SK-N-SH (cell line): ENCODE measurements around the gene SCN7A. TPM values are rescaled to one million over a fixed set of nuclear protein-coding genes. Genes with fewer than 3 reads are reported as not detected.

Experiments
- CTCF ChIA-PET: fragments of 300-600, 350-600 bp; formaldehyde crosslinking; extraction: SDS; loops from one replicate; lab custom pipeline; 2021; lab: Yijun Ruan, JAX
- POLR2A ChIA-PET: fragments of 350-600 bp; sonication (Branson Sonifier 250); formaldehyde crosslinking; extraction: SDS; loops from one replicate; lab custom pipeline; 2020; ENCODE audit warnings: antibody characterized with exemption, inconsistent platforms; lab: Yijun Ruan, JAX
- DNase-seq: peaks from one replicate; pipeline ENCODE4 v3.0.0; 2012
- H2AFZ ChIP-seq: fragments of 200-600 bp; sonication (generic); 2 replicates; pipeline ENCODE4 v1.8.1; 2016; ENCODE audit warnings: antibody characterized with exemption, mild to moderate bottlenecking, low read depth
- H3F3A ChIP-seq: fragments of 200-600 bp; sonication (generic); replicated peaks from 2 replicates; pipeline ENCODE3; 2016; ENCODE audit warnings: antibody characterized with exemption, mild to moderate bottlenecking; ENCODE audit not compliant: insufficient read depth
- H3K27ac ChIP-seq, 2 experiments: fragments of 200-500 bp in 1 of 2; fragments of 200-600 bp in 1 of 2; sonication (Bioruptor generic) in 1 of 2; sonication (generic), shearing (Covaris generic) in 1 of 2; 2 replicates each; pipeline versions ENCODE4 v1.5.1 to v1.6.1; 2014 to 2016; ENCODE audit warnings: low read depth in 2 of 2, inconsistent platforms in 1 of 2, low read length in 1 of 2, mild to moderate bottlenecking in 1 of 2, mixed read lengths in 1 of 2
- H3K27me3 ChIP-seq: fragments of 200-600 bp; sonication (generic), shearing (Covaris generic); 2 replicates; pipeline ENCODE4 v1.6.1; 2016; ENCODE audit warnings: mixed run types; ENCODE audit not compliant: insufficient read depth
- H3K36me3 ChIP-seq, 2 experiments: fragments of 200-500 bp in 1 of 2; fragments of 200-600 bp in 1 of 2; sonication (Bioruptor generic) in 1 of 2; sonication (generic) in 1 of 2; replicated peaks in 1 of 2; 2 replicates each; pipeline versions ENCODE3 to v1.5.1; 2014 to 2016; ENCODE audit warnings: low read length in 1 of 2, mild to moderate bottlenecking in 1 of 2; ENCODE audit not compliant: insufficient read depth in 2 of 2, control insufficient read depth in 1 of 2
- H3K4me1 ChIP-seq, 2 experiments: fragments of 200-500 bp in 1 of 2; fragments of 200-600 bp in 1 of 2; sonication (Bioruptor generic) in 1 of 2; sonication (generic), shearing (Covaris generic) in 1 of 2; 2 replicates each; pipeline versions ENCODE4 v1.5.1 to v1.6.1; 2014 to 2016; ENCODE audit warnings: low read depth in 1 of 2, low read length in 1 of 2, mixed run types in 1 of 2; ENCODE audit not compliant: insufficient read depth in 2 of 2, control insufficient read depth in 1 of 2
- H3K4me2 ChIP-seq: fragments of 200-600 bp; sonication (generic), shearing (Covaris generic); 2 replicates; pipeline ENCODE4 v1.6.1; 2017; ENCODE audit warnings: mixed run types
- H3K4me3 ChIP-seq, 2 experiments: fragments of 200-500 bp in 1 of 2; fragments of 200-600 bp in 1 of 2; sonication (Bioruptor generic) in 1 of 2; sonication (generic), shearing (Covaris generic) in 1 of 2; 2 replicates each; pipeline versions ENCODE4 v1.5.1 to v1.8.1; 2014 to 2016; ENCODE audit warnings: low read depth in 2 of 2, inconsistent platforms in 1 of 2, low read length in 1 of 2, mild to moderate bottlenecking in 1 of 2, mixed read lengths in 1 of 2, moderate library complexity in 1 of 2
- H3K79me2 ChIP-seq: fragments of 200-600 bp; sonication (generic); 2 replicates; pipeline ENCODE4 v1.8.1; 2017; ENCODE audit warnings: mild to moderate bottlenecking; ENCODE audit not compliant: insufficient read depth
- H3K9ac ChIP-seq: fragments of 200-600 bp; sonication (generic); 2 replicates; pipeline ENCODE4 v1.6.1; 2017; ENCODE audit warnings: mixed run types
- H3K9me2 ChIP-seq: fragments of 200-600 bp; sonication (generic); 2 replicates; pipeline ENCODE4 v1.6.1; 2017; ENCODE audit warnings: mixed run types
- H3K9me3 ChIP-seq: fragments of 200-600 bp; sonication (generic); 2 replicates; pipeline ENCODE4 v1.6.1; 2017; ENCODE audit warnings: mixed run types, mild to moderate bottlenecking, moderate library complexity
- H4K20me1 ChIP-seq: fragments of 200-600 bp; sonication (generic); 2 replicates; pipeline ENCODE4 v1.6.1; 2017; ENCODE audit warnings: mild to moderate bottlenecking, mixed run types; ENCODE audit not compliant: insufficient read depth
- CHD2 ChIP-seq: fragments of 150-350 bp; IDR thresholded peaks from 2 replicates; pipeline ENCODE4 v1.6.1; 2018; ENCODE audit warnings: low read length; ENCODE audit not compliant: partially characterized antibody
- CTCF ChIP-seq: fragments of 200-600 bp; sonication (generic); IDR thresholded peaks from 2 replicates; pipeline ENCODE4 v1.6.1; 2017; ENCODE audit warnings: antibody characterized with exemption, mild to moderate bottlenecking, moderate library complexity
- ELF1 ChIP-seq: IDR thresholded peaks from 2 replicates; pipeline ENCODE4 v1.4.0; 2012
- EP300 ChIP-seq, 2 experiments: IDR thresholded peaks; 2 replicates each; pipeline versions ENCODE4 v1.4.0 to v1.6.1; 2012; ENCODE audit warnings: borderline replicate concordance in 1 of 2, low read depth in 1 of 2, low read length in 1 of 2
- EZH2phosphoT487 ChIP-seq: fragments of 200-600 bp; sonication (generic); IDR thresholded peaks from 2 replicates; pipeline ENCODE4 v1.6.1; 2017; ENCODE audit warnings: low read depth, mixed run types, mild to moderate bottlenecking, antibody characterized with exemption, moderate library complexity, borderline replicate concordance
- FOSL2 ChIP-seq: IDR thresholded peaks from 2 replicates; pipeline ENCODE4 v1.4.0; 2012; ENCODE audit warnings: low read depth, mild to moderate bottlenecking, moderate library complexity, borderline replicate concordance
- FOXJ3 ChIP-seq: sonication (generic); formaldehyde crosslinking; IDR thresholded peaks from 2 replicates; pipeline ENCODE4 v1.5.1; 2020; ENCODE audit warnings: mild to moderate bottlenecking, missing genetic modification reagents
- FOXM1 ChIP-seq: IDR thresholded peaks from 2 replicates; pipeline ENCODE4 v1.4.0; 2012; ENCODE audit warnings: low read depth, mild to moderate bottlenecking
- GABPA ChIP-seq: IDR thresholded peaks from 2 replicates; pipeline ENCODE4 v1.4.0; 2012; ENCODE audit warnings: low read depth, mild to moderate bottlenecking
- GATA2 ChIP-seq: sonication (generic); formaldehyde crosslinking; IDR thresholded peaks from 2 replicates; pipeline ENCODE4 v1.5.0; 2020; ENCODE audit warnings: mild to moderate bottlenecking, missing genetic modification reagents
- IRF3 ChIP-seq: fragments of 150-350 bp; IDR thresholded peaks from 2 replicates; pipeline ENCODE4 v1.6.1; 2016; ENCODE audit warnings: mild to moderate bottlenecking, low read depth, low read length
- JUND ChIP-seq: IDR thresholded peaks from 2 replicates; pipeline ENCODE4 v1.4.0; 2012
- NRF1 ChIP-seq: IDR thresholded peaks from 2 replicates; pipeline ENCODE4 v1.6.1; 2012; ENCODE audit warnings: low read depth, mild to moderate bottlenecking, low read length
- PBX3 ChIP-seq: IDR thresholded peaks from 2 replicates; pipeline ENCODE4; 2012
- POLR2AphosphoS5 ChIP-seq: IDR thresholded peaks from 2 replicates; pipeline ENCODE4 v1.6.1; 2012; ENCODE audit warnings: low read depth, low read length
- RAD21 ChIP-seq: IDR thresholded peaks from 2 replicates; pipeline ENCODE4 v1.6.1; 2012; ENCODE audit warnings: mild to moderate bottlenecking, low read length
- RXRA ChIP-seq: IDR thresholded peaks from 2 replicates; pipeline ENCODE4 v1.4.0; 2012; ENCODE audit warnings: low read depth, mild to moderate bottlenecking, borderline replicate concordance
- SIN3A ChIP-seq: IDR thresholded peaks from 2 replicates; pipeline ENCODE4 v1.6.1; 2012; ENCODE audit warnings: low read depth, mild to moderate bottlenecking, low read length, moderate library complexity, borderline replicate concordance
- SMC3 ChIP-seq: IDR thresholded peaks from 2 replicates; pipeline ENCODE4 v1.6.1; 2012; ENCODE audit warnings: low read depth, low read length, improper control_type of control experiment
- TAF1 ChIP-seq: IDR thresholded peaks from 2 replicates; pipeline ENCODE4 v1.6.1; 2012; ENCODE audit warnings: low read depth, mild to moderate bottlenecking, low read length, moderate library complexity, borderline replicate concordance
- TEAD4 ChIP-seq: IDR thresholded peaks from 2 replicates; pipeline ENCODE4 v1.4.0; 2012; ENCODE audit warnings: mild to moderate bottlenecking, borderline replicate concordance; ENCODE audit not compliant: insufficient read depth
- YY1 ChIP-seq: IDR thresholded peaks from 2 replicates; pipeline ENCODE4 v1.4.0; 2012; ENCODE audit warnings: low read depth, mild to moderate bottlenecking
- WGBS: methylation state at CpG from one replicate; pipeline ENCODE4 v1.1.6; 2017; ENCODE audit warnings: low lambda C conversion rate; 5-methylcytosine and 5-hydroxymethylcytosine counted together
- polyA plus RNA-seq, 3 experiments: library from polyadenylated mRNA; depleted of rRNA; stranded (reverse); fragments of >200 nt; gene quantifications; 2 replicates each; pipeline ENCODE4 v1.2.3, GENCODE V29; 2012
- TF ChIP-seq, protein P1 (sequence below): IDR thresholded peaks from 2 replicates; pipeline ENCODE4 v1.4.0; 2012; ENCODE audit warnings: low read depth, borderline replicate concordance
- TF ChIP-seq, protein P2 (sequence below): IDR thresholded peaks from 2 replicates; pipeline ENCODE4 v1.6.1; 2012; ENCODE audit warnings: mild to moderate bottlenecking, low read depth, low read length, moderate library complexity

Gene SCN7A
- polyA plus RNA-seq, 1 of the 3 experiments (the other 2 are of a cell fraction) = 0.02 TPM

DNA sequence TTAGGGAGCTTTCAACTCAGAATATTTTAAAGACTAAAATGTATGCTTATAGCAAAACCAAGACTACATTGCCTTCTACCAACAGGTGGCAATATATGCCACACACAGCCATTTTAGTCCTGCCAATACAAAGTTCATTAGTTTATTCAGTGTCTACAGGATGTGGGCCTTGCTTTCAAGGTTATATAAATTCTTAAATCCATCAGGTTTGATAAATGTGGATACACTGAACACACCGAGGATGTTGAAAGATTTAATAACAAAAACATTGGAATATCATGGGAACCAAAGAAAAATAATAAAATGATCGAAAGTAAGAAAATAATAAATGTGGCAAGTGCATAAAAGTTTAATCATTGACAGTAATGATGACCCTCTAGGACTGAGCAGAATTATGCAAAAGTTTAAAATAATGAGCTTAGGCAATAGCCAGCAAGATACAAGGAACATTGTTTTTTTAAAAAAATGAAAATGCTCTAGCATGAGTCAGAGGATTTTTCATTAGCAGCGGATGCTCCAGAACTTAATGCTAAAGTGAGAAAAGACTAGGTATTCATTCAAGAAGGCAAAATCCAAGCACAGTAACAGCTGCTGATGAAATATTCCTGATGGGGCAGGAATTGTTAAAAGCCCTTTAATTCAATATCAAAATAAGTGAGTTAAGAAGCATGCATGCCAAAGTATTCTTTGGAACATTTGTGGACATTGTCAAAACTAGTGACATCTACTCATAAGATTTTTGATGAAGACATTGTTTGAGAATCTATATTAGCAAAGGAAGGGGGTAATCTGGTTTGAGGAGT is 132.5 kb downstream of the SCN7A start:
- H3K9ac ChIP-seq = no peak overlapping the region; the same call in 1 of the 2 replicates
- no peaks in the 10 kb centered on the region for H4K20me1 ChIP-seq
- H3K4me1 ChIP-seq = peaks cover 3 to 11% of the 10 kb centered on the region in 2 experiments; a peak in 3 of 4 replicates
- H3K9me3 ChIP-seq = no peaks in the 10 kb centered on the region
- 44% methylated on average over 3 of the region's 3 CpGs for WGBS
- H3K27ac ChIP-seq = peak overlapping the region; percentile 53 to 66
- no peaks in the 10 kb centered on the region for H3K9me2 ChIP-seq
- CTCF ChIA-PET = interaction anchor here (0.6 to 2.7 kb wide), 29 partner anchors 8 to 304 kb away, joined by 3 to 27 read pairs (median 4); partner anchors contain the start of gene SCN9A
- peak; percentile 22 for DNase-seq
- no peaks in the 10 kb centered on the region for H3K27me3 ChIP-seq
- H3F3A ChIP-seq = peaks cover 7% of the 10 kb centered on the region
- H3K36me3 ChIP-seq = peaks cover 0 to 5% of the 10 kb centered on the region in 2 experiments
- H2AFZ ChIP-seq = peak overlapping the region; percentile 64
- H3K79me2 ChIP-seq = peaks cover 24% of the 10 kb centered on the region
- H3K4me2 ChIP-seq = peak overlapping the region; percentile 42
- POLR2A ChIA-PET = interaction anchor here (1.3 kb wide), 1 partner anchor 14 kb away, joined by 3 read pairs; the partner anchor contains the start of gene SCN9A
- H3K4me3 ChIP-seq = no peak overlapping the region
- TF ChIP-seq POLR2AphosphoS5 (no peak), JUND (no peak; the same call in 1 of the 2 replicates), GATA2 (CRISPR knock-in tag) (no peak), RXRA (no peak), NRF1 (no peak), SMC3 (peak; percentile 54), RAD21 (peak; percentile 79), PBX3 (no peak), TEAD4 (no peak), SIN3A (no peak), TAF1 (no peak), IRF3 (no peak), CTCF (peak; percentile 87), FOXJ3 (CRISPR knock-in tag) (no peak), FOSL2 (peak; percentile 44; the same call in 1 of the 2 replicates), YY1 (peak; percentile 38; the same call in 1 of the 2 replicates), FOXM1 (no peak), GABPA (no peak), EP300 (IDR thresholded peaks at IDR 0.05; ENCODE audit: borderline replicate concordance in 1 of 2, low read depth in 1 of 2, low read length in 1 of 2) (no peak), ELF1 (no peak), CHD2 (no peak), EZH2phosphoT487 (no peak)
- TF ChIP-seq, protein P1, sequence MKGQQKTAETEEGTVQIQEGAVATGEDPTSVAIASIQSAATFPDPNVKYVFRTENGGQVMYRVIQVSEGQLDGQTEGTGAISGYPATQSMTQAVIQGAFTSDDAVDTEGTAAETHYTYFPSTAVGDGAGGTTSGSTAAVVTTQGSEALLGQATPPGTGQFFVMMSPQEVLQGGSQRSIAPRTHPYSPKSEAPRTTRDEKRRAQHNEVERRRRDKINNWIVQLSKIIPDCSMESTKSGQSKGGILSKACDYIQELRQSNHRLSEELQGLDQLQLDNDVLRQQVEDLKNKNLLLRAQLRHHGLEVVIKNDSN = no peak
- TF ChIP-seq, protein P2, sequence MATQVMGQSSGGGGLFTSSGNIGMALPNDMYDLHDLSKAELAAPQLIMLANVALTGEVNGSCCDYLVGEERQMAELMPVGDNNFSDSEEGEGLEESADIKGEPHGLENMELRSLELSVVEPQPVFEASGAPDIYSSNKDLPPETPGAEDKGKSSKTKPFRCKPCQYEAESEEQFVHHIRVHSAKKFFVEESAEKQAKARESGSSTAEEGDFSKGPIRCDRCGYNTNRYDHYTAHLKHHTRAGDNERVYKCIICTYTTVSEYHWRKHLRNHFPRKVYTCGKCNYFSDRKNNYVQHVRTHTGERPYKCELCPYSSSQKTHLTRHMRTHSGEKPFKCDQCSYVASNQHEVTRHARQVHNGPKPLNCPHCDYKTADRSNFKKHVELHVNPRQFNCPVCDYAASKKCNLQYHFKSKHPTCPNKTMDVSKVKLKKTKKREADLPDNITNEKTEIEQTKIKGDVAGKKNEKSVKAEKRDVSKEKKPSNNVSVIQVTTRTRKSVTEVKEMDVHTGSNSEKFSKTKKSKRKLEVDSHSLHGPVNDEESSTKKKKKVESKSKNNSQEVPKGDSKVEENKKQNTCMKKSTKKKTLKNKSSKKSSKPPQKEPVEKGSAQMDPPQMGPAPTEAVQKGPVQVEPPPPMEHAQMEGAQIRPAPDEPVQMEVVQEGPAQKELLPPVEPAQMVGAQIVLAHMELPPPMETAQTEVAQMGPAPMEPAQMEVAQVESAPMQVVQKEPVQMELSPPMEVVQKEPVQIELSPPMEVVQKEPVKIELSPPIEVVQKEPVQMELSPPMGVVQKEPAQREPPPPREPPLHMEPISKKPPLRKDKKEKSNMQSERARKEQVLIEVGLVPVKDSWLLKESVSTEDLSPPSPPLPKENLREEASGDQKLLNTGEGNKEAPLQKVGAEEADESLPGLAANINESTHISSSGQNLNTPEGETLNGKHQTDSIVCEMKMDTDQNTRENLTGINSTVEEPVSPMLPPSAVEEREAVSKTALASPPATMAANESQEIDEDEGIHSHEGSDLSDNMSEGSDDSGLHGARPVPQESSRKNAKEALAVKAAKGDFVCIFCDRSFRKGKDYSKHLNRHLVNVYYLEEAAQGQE = no peak
